ENCODE measurements around the gene CD302.
"Not testable (repeated sequence)": the region's sequence is repeated elsewhere in the genome, so short reads cannot be mapped to it uniquely, and the experiment has no call there.

The CD302 gene

DNA sequence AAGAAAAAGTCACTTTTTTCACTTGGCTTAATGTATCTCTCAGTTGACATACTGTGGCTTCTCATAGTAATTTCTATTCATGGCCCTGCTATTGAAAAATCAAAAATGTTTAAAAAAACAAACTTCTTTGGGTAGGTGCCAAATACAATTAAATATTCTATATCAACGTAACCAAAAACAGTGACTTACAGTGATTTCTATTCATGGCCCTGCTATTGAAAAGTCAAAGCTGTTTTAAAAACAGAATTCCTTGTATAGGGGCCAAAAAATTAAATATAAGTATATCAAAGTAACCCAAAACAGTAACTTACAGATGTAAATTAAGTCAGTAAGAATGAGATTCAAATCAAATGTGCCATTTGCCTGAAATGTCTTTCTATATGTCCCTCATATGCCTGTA, 31.4 kb upstream of the CD302 start:
- no peak overlapping the region for H3K4me3 Mint-ChIP-seq
- H3K27ac Mint-ChIP-seq = no peak overlapping the region
- H3K36me3 Mint-ChIP-seq (ENCODE audit: low read depth) = no peaks in the 10 kb centered on the region
- H3K9me3 Mint-ChIP-seq = peaks cover 13% of the 10 kb centered on the region
- peaks cover 8% of the 10 kb centered on the region for H3K27me3 Mint-ChIP-seq (ENCODE audit: low read depth)
- TF ChIP-seq, protein P1, sequence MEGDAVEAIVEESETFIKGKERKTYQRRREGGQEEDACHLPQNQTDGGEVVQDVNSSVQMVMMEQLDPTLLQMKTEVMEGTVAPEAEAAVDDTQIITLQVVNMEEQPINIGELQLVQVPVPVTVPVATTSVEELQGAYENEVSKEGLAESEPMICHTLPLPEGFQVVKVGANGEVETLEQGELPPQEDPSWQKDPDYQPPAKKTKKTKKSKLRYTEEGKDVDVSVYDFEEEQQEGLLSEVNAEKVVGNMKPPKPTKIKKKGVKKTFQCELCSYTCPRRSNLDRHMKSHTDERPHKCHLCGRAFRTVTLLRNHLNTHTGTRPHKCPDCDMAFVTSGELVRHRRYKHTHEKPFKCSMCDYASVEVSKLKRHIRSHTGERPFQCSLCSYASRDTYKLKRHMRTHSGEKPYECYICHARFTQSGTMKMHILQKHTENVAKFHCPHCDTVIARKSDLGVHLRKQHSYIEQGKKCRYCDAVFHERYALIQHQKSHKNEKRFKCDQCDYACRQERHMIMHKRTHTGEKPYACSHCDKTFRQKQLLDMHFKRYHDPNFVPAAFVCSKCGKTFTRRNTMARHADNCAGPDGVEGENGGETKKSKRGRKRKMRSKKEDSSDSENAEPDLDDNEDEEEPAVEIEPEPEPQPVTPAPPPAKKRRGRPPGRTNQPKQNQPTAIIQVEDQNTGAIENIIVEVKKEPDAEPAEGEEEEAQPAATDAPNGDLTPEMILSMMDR (IDR thresholded peaks at IDR 0.05; ENCODE audit: unreplicated experiment in 3 of 3) = no peak
- no peaks in the 10 kb centered on the region for H3K4me1 Mint-ChIP-seq

DNA sequence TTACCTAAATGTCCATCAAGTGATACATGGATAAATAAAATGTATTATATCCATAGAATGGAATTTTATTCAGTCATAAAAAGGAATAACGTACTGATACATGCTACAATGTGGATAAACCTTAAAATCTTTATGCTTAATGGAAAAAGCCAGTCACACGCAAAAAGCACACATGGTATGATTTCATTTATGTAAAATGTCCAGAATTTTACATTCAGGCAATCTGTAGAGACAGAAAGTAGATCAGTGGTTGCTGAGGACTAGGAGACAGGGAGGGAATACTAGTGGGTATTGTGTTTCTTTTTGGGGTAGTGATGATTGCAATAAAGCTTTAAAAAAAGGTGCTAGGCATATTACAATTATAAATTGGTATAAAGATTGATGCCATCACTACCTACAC, 30.7 kb upstream of the CD302 start:
- Mint-ChIP-seq H3K4me1 (no peaks in the 10 kb centered on the region), H3K36me3 (ENCODE audit: low read depth) (no peaks in the 10 kb centered on the region), H3K27ac (no peak overlapping the region), H3K27me3 (ENCODE audit: low read depth) (peaks cover 8% of the 10 kb centered on the region), H3K4me3 (no peak overlapping the region), H3K9me3 (peaks cover 13% of the 10 kb centered on the region)
- TF ChIP-seq, protein P1 (IDR thresholded peaks at IDR 0.05; ENCODE audit: unreplicated experiment in 3 of 3) = no peak

DNA sequence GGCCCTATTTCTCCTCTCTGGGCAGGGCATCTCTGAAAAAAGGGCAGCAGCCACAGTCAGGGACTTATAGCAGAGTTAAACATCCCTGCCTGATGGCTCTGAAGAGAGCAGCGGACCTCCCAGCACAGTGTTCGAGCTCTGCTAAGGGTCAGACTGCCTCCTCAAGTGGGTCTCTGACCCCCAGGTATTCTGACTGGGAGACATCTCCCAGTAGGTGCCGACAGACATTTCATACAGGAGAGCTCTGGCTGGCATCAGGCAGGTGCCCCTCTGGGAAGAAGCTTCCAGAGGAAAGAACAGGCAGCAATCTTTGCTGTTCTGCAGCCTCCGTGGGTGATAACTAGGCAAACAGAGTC, 24.4 kb upstream of the CD302 start:
- H3K4me3 Mint-ChIP-seq; H3K27me3 Mint-ChIP-seq (ENCODE audit: low read depth); H3K4me1 Mint-ChIP-seq; H3K36me3 Mint-ChIP-seq (ENCODE audit: low read depth); H3K27ac Mint-ChIP-seq: not testable (repeated sequence)
- peaks cover 17% of the 10 kb centered on the region for H3K9me3 Mint-ChIP-seq

DNA sequence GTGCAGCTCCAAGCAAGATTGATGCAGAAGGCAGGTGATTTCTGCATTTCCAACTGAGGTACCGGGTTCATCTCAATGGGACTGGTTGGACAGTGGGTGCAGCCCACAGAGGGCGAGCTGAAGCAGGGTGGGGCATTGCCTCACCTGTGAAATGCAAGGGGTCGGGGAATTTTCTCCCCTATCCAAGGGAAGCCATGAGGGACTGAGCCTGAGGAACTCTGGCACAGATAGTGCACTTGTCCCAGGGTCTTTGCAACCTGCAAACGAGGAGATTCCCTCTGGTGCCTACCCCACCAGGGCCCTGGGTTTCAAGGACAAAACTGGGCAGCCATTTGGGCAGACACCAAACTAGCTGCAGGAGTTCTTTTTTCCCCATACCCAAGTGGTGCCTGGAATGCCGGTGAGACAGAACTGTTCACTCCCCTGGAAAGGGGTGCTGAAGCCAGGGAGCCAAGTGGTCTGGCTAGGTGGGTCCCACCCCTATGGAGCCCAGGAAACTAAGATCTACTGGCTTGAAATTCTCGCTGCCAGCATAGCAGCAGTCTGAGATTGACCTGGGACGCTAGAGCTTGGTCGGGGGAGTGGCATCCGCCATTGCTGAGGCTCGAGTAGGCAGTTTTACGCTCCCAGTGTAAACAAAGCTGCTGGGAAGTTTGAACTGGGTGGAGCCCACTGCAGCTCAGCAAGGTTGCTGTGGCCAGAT, 23.9 kb upstream of the CD302 start:
- not testable (repeated sequence) for H3K4me1 Mint-ChIP-seq; H3K27me3 Mint-ChIP-seq (ENCODE audit: low read depth); H3K27ac Mint-ChIP-seq; H3K4me3 Mint-ChIP-seq; H3K36me3 Mint-ChIP-seq (ENCODE audit: low read depth)
- peaks cover 13% of the 10 kb centered on the region for H3K9me3 Mint-ChIP-seq

DNA sequence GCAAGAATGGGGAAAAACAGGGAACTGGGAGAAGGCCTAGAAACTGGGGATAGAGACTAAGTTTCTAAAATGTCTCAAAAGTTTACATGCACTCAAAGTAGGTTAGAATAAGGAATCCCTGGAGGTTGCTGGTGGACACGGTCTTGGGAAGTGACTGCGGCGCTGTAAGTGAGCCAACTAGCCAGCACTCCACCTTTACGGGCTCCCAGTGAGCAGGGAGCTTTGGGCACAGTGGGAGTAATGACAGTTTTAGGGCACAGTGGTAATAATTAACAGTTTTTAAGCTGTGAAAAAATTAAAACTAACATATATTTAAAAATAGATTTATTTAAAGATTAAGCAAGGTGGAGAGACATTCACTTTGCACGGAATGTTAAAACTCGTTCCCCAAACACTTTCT, 20.9 kb upstream of the CD302 start:
- TF ChIP-seq, protein P1 (IDR thresholded peaks at IDR 0.05; ENCODE audit: unreplicated experiment in 3 of 3) = no peak
- H3K36me3 Mint-ChIP-seq (ENCODE audit: low read depth) = no peaks in the 10 kb centered on the region
- H3K27me3 Mint-ChIP-seq (ENCODE audit: low read depth) = no peaks in the 10 kb centered on the region
- H3K9me3 Mint-ChIP-seq = peaks cover 6% of the 10 kb centered on the region
- H3K27ac Mint-ChIP-seq = no peak overlapping the region
- no peak overlapping the region for H3K4me3 Mint-ChIP-seq
- H3K4me1 Mint-ChIP-seq = no peaks in the 10 kb centered on the region

DNA sequence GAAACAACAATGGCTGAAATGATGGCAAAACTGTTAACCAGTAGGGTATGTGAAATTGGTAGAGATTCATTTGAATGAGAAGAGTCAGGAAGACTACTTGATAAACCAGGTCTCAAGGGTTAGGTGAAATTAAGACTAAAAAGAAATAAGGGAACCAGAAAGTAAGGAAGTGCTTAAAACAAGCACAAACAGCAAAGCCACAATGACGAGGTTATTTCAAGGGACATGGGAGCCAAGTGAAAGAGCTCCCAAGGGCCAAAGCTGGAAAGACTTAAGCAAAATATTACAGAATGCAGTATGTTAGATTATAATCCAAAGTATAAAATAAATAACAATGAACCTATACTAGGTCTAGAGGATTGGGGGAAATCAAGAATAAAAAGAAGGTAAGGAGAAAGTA, 19.3 kb upstream of the CD302 start:
- H3K36me3 Mint-ChIP-seq (ENCODE audit: low read depth) = no peaks in the 10 kb centered on the region
- H3K4me3 Mint-ChIP-seq = no peak overlapping the region
- H3K4me1 Mint-ChIP-seq = no peaks in the 10 kb centered on the region
- no peaks in the 10 kb centered on the region for H3K27me3 Mint-ChIP-seq (ENCODE audit: low read depth)
- H3K9me3 Mint-ChIP-seq = no peaks in the 10 kb centered on the region
- TF ChIP-seq, protein P1 (IDR thresholded peaks at IDR 0.05; ENCODE audit: unreplicated experiment in 3 of 3) = no peak
- H3K27ac Mint-ChIP-seq = no peak overlapping the region

DNA sequence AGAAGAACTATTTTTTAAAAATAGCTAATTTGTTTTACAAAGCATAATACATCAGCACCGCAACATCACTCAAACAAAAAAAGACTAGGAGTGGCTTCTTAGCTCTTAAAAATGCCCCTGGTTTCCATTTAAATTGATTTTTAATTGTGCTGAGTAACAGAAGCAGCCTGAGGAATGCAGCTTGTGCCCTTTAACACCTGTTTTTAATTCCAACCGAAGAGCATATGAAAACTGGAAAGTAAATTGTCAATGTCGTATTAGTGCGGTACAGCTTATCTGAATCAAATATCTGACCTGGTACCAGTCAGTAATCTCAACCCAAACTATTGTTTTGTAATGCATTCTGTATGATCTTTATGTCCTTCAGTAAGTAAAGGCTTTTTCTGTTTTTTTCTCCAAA, 13.2 kb upstream of the CD302 start:
- Mint-ChIP-seq H3K27me3 (ENCODE audit: low read depth) (no peaks in the 10 kb centered on the region), H3K9me3 (no peaks in the 10 kb centered on the region), H3K36me3 (ENCODE audit: low read depth) (no peaks in the 10 kb centered on the region), H3K4me1 (no peaks in the 10 kb centered on the region), H3K4me3 (no peak overlapping the region), H3K27ac (no peak overlapping the region)
- TF ChIP-seq, protein P1 (IDR thresholded peaks at IDR 0.05; ENCODE audit: unreplicated experiment in 3 of 3) = no peak

All from nephron (organoid).